Activated T-cell treated with anti-CD3 and anti-CD28 coated beads for 4 hours (primary cell): Measurements from ENCODE around the gene ANO9.
"Not testable (repeated sequence)": the region's sequence is repeated elsewhere in the genome, so short reads cannot be mapped to it uniquely, and the experiment has no call there.

Experiments
- DNase-seq: peaks from one replicate; pipeline ENCODE4 v3.0.0-alpha.2; 2020

ANO9 gene

DNA sequence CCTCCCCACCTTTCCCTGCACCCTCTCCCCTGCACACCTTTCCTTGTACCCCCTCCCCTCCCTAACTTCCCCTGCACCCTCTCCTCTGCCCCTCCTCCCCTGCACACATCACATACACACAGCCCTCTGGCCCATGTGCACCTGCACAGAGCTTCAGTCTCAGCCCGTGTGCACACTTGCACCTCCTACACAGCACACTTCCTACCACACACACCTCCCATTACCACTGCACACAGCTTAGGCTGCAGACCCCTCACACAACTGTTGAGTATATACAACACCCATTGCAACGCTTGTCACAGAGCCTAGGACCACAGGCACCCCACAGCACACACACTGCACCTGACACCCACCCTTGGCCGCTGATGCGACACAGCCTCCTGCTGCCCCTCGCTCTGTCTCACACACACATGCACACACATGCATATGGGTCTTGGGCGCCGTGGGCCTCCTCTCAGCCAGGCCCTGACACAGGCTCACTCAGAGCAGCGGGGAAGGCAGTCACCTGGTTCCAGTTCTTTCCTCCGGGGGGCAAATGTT lies 27.4 kb downstream of the ANO9 start:
- DNase-seq: no peak

DNA sequence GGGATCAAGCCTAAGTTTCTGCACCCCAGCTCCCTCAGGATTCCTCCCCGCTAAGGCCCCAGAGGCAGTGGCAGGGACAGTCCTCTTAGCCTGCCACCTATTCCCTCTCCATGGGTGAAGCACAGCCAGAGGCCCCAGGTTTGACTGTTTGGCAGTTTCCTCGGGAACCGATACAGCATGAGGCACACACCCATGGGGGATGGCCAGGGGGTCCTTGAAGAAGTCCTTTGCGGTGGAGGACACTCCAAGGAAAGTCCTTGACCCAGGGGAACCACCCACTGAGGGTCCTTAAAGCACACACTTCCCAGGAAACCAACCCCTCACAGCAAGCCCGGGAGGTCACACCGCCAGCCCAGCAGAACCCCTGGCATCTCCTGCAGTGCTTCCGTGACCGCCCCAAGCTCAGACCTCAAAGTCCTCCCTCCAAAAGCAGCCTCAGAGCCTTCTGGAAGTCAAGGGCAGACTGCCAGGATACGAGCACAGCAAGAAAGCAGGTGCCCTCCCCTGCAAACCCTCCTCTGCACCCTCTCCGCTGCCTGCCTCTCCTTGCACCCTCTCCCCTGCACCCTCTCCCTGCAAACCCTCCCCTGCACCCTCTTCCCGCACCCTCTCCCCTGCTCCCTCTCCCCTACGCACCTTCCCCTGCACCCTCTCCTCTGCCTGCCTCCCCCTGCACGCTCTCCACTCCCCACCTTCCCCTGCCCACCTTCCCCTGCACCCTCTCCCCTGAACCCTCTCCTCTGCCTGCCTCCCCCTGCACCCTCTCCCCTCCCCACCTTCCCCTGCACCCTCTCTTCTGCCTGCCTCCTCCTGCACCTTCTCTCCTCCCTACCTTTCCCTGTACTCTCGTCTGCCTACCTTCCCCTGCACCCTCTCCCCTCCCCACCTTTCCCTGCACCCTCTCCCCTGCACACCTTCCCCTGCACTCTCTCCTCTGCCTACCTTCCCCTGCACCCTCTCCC lies 28.4 kb downstream of the ANO9 start:
- DNase-seq: no peak

DNA sequence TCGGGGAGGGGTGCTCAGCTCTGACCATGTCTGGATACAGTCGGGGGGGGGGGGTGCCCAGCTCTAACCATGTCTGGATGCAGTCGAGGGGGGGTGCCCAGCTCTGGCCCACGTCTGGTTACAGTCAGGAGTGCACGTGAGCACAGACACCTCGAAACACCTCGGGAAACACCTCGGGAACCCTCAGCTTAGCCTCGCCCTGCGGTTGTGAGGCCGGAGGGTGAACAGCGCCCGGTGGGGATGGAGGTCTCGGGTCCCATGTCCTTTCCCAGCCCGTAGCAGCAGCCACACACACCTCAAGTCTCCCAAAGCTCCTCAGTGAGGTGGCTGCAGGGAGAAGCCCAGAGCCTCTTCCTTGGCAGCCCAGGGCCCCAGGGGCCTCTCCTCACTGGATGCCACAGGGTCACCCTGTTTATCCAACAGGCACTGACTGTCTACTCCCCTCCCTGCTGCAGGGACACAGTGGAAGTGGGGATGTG lies 29.1 kb downstream of the ANO9 start:
- no peak for DNase-seq

DNA sequence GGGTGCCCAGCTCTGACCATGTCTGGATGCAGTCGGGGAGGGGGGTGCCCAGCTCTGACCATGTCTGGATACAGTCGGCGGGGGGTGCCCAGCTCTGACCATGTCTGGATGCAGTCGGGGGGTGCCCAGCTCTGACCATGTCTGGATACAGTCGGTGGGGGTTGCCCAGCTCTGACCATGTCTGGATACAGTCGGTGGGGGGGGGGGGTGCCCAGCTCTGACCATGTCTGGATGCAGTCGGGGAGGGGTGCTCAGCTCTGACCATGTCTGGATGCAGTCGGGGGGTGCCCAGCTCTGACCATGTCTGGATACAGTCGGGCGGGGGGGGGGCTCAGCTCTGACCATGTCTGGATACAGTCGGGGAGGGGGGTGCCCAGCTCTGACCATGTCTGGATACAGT lies 30.3 kb downstream of the ANO9 start:
- not testable (repeated sequence) for DNase-seq

DNA sequence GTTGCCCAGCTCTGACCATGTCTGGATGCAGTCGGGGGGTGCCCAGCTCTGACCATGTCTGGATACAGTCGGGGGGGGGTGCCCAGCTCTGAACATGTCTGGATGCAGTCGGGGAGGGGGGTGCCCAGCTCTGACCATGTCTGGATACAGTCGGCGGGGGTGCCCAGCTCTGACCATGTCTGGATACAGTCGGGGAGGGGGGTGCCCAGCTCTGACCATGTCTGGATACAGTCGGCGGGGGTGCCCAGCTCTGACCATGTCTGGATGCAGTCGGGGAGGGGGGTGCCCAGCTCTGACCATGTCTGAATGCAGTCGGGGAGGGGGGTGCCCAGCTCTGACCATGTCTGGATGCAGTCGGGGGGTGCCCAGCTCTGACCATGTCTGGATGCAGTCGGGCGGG lies 31.1 kb downstream of the ANO9 start:
- not testable (repeated sequence) for DNase-seq

DNA sequence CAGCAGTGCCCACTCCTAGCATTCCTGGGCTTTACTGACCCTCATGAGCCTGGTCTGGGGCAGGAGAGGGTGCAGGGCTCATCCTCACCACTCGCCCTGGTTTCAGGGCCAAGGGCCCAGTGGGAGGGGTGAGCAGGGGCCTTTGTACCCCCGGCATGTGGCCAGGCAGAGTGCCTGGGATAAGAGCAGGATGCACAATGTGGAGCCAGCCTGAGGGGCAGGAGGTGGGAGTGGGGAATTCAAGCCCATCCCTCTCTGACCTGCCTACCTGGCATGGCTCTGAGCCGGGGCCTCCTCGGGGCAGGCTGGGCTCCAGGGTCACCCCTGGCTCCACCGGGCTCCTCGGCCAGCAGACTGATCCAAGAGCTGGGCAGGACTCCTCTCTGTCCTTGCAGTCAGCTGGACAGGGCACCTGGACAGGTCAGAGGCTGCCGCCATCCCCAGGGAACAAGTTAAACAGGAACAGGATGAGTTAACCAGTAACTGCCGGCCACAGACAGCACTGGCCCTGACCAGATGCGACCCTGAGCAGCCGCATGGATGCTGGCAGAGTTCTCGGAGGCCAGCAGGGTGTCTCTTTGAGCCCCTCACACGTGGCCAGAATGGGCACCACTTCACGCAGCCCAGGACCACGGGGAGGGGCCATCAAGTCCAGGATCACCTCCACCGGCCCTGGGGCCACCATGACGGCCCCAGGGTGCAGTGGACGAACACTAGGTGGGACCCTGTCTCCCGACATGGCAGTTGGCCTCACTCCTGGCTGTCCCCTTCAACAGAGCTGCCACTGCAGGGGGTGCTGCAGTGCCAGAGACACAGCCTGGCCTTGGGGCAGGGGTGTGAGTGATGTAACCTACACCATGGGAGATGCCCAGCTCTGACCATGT lies 32.0 kb downstream of the ANO9 start:
- no peak for DNase-seq

DNA sequence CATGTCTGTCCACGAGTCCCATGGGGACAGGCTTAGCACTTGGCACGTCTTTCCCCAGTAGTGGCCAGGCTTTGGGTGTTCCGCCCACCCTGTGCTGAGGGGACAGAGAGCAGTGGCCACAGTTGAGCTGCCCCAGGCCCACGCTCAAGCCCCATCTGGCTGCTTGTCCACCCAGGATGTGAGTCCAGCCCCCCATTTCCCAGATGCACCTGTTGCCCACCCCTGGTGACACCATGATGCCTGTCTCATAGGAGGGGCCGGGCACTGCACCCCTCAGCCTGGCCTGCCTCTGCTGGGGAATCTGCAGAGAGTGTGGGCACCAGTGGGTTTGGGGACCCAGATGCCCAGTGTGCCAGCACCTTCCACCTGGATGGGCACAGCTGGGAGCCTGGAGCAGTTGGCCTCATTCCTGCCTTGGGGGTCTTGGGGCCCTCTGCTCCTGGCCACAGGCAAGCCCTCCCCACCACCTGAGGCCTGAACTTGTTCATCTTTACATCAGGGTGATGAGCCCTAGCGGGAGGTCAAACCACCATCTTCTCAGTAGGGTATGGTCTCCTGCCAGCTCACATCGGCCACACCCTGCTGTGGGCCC lies 32.7 kb downstream of the ANO9 start:
- DNase-seq: no peak

DNA sequence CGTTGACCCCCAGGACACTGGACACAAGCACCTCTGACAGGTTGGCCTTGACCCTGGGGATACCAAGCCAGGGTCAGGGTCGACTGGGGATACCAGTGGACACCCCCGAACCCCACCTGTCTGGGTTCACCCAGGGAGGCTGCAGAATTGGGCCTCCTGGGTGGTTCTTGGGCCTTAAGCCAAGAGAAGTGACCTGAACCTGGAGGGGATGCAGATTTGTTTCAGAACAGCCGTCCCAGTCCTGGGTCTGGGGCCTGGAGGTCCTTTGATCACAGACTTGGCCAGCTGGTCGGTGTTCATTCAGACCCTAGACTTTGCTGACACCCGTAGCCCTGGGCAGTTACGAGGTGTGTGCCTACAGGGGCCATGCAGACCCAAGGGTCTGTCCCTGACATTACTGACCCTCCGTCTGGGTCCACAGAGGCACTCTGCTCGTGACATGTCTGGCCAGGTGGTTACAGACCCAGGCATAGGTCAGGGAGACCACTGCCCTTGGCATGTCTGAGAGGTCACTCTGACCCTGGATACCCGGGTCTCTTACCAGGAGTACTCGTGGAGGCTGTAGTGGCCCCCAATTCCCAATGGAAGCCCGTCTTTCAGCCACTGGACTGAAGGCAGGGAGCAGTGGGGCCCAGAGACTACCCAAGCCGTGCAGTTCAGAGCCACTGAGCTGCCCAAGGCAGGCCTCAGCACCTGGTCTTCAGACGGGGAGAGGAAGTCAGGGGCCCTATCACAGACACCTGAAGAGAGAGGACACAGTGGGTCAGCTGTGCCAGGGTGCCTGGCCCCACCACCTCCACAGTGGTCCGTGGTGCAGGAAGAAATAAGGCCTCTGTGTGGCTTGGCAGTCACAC lies 33.4 kb downstream of the ANO9 start:
- no peak for DNase-seq

DNA sequence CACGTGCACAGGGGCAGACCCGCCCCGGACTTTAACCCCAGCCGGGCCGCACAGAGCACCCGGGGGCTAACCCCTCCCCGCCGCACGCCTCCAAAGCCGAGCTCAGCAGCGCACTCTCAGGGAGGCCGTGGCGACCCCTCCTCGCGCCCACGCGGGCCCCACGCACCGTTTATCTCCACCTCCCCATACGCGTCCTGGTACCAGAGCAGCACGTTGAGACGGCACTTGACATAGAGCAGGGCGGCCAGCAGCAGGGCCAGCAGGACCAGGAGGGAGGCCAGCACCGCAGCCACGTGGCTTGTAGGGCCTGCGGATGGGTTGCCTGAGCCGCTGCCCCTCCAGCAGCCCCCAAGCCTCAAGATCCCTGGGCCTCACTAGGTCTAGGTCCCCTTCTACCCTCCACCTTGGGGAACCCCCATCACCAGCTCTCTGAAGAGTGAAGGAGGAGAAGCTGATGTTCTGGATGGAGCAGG lies 34.1 kb downstream of the ANO9 start:
- DNase-seq: no peak

DNA sequence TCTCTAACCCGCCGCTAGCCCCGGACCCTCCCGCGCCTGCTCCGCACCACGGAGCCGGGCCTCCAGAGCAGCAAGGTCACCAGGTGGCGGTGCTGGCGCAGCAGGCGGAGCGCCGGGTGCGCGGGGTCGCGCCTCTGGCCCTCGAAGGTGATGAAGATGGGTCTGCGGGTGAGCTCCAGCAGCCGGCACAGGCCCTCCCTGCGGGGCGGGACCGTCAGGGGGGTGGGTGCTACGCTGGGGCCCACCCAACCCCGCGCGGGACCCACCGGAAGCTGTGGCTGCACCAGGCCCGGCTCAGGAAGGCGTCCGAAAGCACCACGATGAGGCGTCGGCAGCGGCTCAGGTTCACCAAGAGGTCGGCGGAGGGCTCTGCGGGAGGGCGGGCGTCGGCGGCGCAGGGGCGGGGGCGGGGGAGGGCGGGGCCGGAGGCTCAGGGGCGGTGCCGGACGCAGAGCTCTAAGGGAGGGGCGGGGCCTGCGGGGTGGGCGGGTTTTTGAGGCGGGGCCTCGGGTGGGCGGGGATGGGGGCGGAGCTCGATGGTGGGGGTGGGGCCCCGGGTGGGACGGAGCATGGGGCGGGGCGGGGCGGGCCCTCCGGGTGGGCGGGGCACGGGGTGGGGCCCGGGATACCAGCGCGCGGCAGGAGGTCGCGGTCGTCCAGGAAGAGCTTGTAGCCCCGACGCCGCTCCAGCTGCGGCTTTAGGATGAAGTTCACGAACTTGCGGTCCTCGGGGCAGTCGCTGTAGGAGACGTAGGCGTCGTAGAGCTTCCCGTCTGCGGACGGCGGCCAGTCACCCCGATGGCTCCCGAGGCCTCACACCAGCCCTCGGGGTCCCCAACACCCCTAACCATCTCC lies 34.8 kb downstream of the ANO9 start:
- DNase-seq: peak; percentile 76

DNA sequence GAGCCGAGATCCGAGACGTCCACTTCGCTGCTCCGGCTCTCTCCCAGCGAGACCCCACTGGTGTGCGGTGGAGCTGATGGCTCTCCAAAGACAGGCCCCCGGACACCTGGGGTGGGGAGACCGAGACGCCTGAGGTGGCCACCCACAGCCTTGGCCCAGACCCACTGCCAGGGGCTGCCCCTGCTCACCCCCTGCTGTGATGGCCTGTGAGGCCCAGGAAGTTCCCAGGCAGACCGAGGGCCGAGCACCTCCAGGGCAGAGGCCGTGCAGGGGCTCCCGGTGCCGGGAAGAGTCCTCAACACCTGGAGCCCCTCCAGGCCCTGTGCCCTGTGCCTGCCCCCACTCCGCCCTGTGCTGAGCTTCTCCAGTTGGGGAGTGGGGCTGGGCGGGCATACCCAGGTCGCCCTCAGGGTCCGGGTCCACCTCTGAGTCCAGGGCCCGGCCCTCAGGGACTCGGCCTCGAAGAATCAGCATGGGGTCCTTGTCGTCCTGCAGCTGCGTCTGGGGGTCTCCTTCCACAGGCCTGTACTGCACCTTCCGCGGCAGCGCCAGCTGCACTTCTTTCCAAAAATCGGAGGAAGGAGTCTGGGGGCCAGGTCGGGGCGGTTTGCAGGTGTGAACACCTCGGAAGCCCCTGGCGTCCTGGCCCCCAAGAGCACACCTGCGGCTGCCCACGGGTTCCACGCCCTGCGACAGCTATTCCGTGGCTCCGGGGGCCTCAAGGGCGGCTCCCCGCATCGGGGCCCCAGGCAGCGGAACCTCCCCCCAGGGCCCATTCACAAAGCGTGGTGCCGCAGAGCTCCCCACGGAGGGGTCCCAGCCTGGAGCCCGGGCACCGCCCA lies 35.6 kb downstream of the ANO9 start:
- no peak for DNase-seq

DNA sequence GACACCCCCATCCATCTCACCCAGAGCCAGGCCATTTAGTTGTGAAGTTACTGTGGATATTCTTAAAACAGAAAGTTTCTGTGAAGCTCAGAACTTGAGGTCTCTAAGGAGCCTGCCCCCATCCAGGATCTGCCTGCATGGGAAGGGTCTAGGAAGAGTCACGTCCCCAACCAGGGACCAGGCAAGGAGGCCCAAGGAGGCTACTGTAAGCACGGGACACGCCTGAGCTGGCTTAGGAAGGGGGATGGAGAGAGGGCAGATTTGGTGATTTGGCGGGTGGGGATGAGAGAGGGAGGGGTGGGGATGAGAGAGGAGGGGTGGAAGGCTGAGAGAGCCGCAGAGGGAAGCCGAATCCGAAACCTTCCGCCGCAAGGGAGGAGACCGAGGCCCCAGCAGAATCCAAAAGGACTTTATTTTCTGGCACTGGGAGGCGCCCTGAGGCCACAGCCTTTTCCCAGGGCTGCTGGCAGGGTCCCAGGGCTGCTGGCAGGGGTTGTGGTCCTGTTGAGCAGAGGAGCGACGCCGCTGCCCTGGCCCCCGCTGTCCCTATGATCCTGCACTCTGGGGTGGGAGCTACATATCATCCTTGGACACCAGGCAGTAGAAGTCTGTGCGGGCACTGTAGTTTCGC lies 36.4 kb downstream of the ANO9 start:
- no peak for DNase-seq

DNA sequence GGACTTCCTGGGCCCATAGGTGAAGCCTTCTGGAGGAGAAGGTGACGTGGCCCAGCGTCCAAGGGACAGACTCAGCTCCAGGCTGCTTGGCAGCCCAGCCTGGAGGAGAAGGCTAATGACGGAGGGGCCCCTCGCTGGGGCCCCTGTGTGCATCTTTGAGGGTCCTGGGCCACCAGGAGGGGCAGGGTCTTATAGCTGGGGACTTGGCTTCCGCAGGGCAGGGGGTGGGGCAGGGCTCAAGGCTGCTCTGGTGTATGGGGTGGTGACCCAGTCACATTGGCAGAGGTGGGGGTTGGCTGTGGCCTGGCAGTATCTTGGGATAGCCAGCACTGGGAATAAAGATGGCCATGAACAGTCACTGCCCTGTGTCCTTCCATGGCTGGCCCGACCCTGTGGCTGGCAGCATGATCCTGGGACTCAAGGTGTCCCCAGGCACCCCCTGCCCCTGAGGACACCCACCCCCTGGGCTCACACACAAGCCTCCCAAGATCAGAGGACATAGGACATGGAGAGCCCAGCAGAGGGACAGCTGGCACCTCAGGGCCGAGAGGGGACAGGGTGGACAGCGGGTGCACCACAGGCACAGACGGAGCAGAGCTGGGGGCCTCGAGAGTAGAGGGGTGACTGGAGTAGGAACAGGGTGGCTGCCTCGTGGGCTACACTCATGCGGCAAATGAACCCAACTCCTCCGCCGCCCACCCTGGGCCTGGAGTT lies 37.1 kb downstream of the ANO9 start:
- no peak for DNase-seq

DNA sequence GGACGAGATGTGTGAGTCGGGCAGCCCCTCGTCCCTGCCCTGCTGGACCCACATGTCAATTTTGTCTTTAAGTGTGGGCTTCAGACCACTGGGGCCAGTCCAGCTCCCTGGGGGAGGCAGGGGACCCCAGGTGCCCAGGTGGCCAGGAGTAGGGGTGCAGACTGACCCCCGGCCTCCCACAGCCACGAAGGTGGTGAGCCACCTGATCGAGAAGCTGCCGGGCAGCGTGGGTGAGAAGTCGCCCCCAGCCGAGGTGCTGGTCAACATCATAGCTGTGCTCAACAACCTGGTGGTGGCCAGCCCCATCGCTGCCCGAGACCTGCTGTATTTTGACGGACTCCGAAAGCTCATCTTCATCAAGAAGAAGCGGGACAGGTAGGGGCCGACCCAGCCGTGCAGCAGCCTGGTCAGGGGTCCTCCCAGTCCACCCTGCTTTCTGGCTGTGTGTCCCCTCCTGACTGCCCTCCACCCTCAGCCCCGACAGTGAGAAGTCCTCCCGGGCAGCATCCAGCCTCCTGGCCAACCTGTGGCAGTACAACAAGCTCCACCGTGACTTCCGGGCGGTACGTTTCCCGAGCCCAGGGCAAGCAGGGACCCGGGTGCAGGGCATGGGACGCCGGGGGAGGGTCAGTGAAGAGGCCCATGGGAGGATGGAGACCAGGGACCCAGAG lies 37.9 kb downstream of the ANO9 start:
- no peak for DNase-seq

DNA sequence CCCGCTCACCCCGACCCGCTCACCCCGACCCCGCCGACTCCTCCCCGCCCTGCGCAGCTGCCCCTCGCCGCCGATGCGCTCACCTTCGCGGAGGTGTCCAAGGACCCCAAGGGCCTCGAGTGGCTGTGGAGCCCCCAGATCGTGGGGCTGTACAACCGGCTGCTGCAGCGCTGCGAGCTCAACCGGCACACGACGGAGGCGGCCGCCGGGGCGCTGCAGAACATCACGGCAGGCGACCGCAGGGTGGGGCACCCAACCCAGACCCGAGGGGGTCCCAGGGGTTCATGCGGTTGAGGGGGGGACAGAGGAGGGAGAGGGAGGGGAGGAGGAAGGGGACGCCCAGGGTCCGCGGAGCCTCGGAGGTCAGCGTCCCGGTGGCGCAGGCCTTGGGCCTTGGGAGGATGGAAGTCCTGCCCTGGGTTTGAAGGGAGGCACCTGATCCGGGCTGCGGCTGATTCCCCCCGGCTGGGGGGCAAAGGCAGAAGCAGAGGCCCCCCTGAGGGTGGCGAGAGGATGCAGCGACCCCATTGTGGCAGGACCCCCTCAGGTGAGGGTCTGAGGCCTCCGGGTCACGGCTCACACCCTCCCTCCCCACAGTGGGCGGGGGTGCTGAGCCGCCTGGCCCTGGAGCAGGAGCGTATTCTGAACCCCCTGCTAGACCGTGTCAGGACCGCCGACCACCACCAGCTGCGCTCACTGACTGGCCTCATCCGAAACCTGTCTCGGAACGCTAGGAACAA lies 38.6 kb downstream of the ANO9 start:
- no peak for DNase-seq

DNA sequence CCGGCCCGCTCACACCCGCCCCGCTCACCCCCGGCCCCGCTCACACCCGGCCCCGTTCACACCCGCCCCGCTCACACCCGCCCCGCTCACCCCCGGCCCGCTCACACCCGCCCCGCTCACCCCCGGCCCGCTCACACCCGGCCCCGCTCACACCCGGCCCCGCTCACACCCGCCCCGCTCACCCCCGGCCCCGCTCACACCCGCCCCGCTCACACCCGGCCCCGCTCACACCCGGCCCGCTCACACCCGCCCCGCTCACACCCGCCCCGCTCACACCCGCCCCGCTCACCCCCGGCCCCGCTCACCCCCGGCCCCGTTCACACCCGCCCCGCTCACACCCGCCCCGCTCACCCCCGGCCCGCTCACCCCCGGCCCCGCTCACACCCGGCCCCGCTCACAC lies 40.6 kb downstream of the ANO9 start:
- DNase-seq: not testable (repeated sequence)

DNA sequence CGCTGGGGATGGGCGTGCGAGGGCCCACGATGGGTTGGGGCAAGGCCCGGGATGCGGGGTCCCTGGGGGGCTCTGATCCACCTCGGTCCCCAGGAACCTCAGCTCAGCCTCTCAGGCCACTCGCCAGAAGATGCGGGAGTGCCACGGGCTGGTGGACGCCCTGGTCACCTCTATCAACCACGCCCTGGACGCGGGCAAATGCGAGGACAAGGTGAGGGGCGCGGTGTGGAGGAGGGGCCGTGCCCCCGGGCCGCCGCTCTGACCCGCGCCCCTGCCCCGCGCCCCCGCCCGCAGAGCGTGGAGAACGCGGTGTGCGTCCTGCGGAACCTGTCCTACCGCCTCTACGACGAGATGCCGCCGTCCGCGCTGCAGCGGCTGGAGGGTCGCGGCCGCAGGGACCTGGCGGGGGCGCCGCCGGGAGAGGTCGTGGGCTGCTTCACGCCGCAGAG lies 41.5 kb downstream of the ANO9 start:
- no peak for DNase-seq
